HG02610 (cell line): ENCODE data around the gene COG5.
A peak's percentile ranks its signal among the peaks of the same experiment; 100 is the strongest.

Source experiments
- ATAC-seq: cut with Tn5 transposase; IDR thresholded peaks from one replicate; pipeline ENCODE4 v1.9.1; 2021; ENCODE audit warnings: mild to moderate bottlenecking, moderate library complexity; ENCODE audit not compliant: unreplicated experiment

COG5 gene

DNA sequence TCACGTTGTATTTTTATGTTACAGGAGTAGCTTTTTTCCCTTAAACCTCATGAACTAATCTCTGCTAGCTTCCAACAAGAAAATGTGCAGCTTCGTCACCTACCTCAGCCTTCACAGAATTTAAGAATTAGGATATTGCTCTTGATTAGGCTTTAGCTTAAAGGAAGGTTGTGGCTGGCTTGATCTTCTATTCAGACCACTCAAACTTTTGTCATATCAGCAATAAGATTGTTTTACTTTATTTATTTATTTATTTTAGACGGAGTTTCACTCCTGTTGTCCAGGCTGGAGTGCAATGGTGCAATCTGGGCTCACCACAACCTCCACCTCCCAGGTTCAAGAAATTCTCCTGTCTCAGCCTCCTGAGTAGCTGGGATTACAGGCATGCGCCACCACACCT lies 219.4 kb downstream of the COG5 start:
- no peak for ATAC-seq

DNA sequence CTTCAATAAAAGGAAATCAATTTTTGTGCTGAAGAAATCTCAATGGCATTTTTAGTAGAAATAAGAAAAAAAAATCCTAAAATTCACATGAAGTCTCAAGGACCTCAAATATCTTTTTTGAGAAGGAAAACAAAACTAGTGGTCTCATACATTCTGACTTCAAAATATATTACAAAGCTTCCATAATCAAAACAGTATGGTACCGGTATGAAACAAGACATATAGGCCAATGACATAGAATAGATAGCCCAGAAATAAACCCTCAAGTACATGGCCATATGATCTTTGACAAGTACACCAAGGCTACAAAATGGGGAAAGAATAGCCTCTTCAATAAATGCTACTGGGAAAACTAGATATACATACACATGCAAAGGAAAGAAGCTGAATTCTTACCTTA lies 225.6 kb downstream of the COG5 start:
- no peak for ATAC-seq

DNA sequence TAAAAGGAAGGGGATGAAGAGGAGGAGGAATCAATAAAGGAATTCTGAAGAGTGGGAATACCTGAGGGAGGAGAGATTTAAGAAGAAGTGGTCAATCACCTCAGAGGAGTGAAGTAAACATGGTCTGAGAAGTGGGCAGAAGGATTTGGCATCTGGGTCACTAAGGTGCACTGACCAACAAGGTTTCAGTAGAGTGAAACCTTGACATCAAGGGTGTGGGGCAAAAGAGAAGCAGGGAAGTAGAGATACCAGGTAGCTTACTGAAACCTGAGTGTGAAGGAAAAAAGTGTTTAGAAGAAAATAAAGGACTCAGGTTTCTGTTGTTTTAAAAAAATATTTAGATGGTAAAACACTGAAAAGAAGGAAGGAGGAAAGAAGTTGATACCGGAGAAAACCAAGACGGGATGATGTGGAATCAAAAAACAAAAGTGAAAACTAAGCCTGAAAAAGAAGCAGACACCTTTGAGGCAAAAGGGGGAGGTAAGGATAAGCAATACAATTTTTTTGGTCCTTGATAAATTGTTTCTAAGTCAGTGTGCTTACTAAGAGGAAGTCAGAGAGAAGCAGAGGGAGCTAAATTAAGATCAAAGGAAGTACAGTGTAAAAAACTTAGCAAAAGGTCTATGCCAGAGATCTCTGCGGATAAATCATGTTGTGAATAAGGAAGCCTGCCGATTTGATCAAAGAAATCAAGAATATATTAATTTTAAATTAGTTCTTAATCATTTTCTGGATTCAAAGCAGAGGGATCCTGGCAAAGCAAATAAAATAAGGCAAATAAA lies 231.0 kb downstream of the COG5 start:
- ATAC-seq, result peak; percentile 61

DNA sequence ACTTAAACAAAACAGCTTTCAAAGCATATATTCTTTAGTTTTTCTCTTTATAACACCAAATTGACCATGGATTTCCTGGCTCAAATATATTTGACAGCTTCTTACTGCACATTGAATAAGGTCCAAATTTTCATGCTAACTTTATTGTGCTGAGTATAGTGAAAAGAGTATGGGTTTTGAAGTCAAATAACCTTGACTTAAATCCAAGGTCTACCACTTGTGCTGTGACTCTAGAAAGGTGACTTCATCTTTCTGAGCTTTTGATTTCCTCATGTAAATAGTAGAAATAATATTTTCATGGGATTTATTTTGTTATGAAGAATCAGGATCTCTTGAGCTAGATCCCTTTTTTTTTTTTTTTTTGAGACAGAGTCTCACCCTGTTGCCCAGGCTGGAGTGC lies 233.2 kb downstream of the COG5 start:
- no peak for ATAC-seq

DNA sequence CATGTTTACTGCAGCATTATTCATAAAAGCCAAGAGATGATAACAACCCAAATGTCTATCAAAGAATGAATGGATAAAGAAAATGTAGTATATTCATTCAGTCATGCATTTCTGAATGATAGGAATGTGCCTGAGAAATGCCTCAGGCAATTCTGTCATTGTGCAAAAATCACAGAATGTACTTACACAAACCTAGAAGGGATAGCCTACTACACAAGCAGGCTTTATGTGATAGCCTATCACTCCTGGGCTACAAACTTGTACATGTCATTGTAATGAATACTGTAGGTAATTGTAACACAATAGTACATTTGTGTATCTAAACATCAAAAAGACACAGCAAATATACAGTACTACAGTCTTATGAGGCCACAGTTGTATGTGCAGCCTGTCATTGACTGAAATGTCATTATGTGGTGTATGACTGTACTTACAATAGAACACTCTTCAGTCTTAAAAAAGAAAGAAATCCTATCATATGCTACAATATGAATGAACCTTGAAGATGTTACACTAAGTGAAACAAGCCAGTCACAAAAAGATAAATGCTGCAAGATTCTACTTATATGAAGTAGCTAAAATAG lies 235.6 kb downstream of the COG5 start:
- no peak for ATAC-seq

DNA sequence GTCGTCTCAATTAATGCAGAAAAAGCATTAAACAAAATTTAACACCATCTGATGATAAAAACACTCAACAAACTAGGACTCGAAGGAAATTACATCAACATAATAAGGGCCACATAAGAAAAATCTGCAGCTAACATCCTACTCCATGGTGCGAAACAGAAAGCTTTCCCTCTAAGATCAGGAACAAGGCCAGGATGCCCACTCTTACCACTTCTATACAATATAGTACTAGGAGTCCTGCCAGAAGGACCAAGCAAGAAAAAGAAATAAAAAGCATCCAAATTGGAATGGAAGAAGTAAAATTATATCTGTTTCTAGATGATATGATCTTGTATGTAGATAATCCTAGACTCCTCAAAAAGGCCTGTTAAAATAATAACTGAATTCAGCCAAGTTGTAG lies 237.7 kb downstream of the COG5 start:
- ATAC-seq, result no peak

DNA sequence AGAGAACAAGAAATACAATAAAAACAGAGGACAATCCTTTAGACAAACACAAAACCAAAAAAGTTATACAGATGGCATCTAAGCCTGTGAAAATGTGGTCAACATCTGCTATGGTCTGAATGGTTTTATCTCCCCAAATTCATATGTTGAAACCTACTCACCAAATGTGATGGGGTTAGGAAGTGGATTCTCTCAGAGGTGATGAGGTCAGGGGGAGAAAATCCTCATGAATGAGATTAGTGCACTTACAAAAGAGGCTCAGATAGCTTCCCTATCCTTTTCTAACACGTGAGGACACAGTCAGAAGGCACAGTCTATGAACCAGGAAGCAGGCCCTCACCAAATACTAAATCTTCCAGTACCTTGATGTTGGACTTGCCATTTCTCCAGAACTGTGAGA lies 241.7 kb downstream of the COG5 start:
- no peak for ATAC-seq

DNA sequence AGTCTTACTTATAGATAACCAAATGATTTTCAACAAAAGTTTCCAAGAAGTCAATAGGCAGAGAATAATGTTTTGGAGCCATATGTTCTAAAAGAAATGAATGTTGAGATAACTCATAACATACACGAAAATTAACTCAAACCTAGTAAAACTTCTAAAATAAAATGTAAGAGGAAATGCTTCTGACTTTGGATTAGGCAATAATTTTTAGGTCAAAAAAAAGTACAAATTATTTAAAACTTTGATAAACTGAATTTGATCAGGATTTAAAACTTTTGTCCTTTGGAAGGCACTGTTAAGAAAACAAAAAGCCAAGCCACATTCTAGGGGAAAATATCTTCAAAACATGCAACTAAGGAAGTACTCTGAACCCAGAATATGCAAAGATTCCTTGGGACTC lies 242.1 kb downstream of the COG5 start:
- no peak for ATAC-seq

DNA sequence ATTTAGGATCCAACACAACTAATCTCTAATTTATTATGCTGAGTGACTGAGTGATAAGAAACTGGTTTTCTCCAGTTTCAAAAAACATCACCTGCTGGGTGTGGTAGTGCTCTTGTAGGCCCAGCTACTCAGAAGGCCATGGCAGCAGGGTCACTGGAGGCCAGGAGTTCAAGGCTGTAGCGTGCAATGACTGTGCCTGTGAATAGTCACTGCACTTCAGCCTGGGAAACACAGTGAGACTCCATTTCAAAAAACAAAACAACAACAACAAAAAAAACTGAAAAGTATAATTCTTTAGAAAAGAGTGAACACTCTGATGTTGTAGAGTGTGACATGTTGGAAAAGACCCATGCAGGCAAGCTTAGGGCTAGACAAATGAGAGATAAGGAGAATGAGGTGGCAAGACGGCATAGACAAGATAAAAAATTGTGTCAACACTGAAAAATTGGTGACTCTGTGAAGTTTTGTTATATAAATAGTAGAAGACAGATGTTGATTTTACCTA lies 243.9 kb downstream of the COG5 start:
- ATAC-seq, result no peak

DNA sequence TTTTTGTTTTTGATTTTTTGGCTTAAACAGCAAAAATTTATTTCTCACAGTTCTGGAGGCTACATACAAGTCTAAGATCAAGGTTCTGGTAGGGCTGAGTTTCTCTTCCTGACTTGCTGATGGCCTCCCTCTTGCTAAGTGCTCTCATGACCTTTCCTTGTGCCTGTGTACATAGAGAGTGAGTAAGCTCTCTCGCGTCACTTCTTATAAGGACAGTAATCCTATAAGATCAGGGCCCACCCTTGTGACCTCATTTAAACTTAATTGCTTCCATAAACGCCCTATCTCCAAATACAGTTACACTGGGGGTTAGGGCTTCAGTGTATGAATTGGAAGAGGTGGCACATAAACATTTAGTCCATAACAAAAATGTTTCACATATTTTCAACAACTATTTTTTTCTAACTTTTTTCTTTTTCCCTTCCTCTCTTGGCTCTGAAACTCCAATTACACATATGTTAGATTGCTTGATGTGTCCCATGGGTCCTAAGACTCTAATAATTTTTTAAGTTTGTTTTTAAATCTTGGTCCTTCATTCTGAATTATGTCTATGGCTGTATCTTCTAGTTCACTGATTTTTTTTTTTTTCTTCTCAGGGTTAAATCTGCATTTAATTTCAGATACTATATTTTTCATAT lies 245.1 kb downstream of the COG5 start:
- ATAC-seq, result no peak

DNA sequence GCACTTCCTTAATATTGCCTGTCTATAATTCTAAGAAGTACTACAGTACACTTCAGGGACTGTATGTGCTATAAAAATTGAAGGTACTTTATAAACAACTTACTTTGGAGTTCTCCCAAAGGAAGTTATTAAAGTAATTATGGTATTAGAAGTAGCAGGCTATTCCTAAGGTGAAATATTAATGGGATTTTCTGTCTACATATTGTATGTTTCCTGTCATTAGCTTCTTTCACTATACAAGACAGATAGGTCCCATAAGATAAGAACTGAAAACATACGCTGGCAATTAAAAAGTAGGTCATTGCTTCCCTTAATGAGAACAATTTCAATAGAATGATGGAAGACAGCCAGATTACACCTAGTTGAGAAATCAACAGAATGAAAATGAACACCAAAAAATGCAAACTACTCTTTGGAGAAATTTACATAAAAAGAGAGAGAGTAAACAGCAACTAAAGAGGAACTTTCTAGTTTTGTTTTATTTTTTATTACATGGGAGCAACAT lies 248.0 kb downstream of the COG5 start:
- no peak for ATAC-seq

DNA sequence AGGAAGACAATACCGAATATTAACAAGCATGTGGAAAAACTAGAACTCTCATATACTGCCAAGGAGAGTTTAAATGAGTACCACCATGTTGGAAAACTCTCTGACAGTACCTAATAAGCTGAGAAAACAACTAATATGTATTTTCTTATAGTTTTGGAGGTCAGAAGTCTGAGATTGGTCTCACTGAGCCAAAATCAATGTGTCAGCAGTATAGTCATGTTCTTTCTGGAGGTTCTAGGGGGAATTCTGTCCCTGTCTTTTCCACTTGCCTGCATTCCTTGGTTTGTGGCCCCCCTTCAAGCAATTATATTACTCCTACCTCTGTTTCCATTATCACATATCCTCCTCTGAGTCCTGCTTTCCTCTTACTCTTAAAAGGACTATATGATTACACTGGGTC lies 250.4 kb downstream of the COG5 start:
- no peak for ATAC-seq

DNA sequence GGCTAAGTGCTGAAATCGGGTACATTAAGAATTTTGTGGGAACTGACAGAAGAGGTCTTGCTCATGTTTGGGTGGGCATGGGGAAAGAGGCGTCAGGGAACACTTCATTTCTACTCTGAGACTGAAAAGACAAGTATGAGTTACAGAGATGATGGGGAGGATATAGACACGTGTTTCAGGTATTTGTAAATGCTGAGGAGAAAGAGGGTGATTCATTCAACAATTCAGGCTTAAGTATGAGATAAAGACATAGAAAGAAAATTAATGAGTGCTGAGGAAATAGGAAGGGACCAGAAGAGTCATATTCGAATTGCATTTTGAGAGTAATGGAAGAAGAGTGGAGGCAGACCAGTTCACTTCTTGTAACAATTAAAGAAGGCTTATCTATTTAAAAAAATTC lies 251.3 kb downstream of the COG5 start:
- ATAC-seq, result no peak

DNA sequence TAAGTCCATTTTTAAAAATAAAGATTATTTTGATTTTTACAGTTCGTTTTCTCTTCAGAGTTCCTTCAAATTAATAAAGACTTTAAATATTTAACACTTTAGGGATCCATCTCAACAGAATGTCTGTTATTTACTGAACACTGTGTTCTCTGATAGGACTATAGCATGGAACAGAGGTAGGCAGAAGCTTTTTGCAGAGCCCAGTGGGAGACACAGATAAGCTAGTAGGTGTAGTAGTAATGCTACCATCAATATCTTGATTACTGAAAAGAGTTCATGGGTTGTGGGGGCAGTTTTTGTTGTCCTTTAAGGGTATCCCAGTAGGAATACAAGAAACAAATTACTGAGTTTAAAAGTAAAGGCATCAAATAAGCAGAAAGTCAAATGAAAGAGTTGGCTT lies 254.4 kb downstream of the COG5 start:
- ATAC-seq, result no peak

DNA sequence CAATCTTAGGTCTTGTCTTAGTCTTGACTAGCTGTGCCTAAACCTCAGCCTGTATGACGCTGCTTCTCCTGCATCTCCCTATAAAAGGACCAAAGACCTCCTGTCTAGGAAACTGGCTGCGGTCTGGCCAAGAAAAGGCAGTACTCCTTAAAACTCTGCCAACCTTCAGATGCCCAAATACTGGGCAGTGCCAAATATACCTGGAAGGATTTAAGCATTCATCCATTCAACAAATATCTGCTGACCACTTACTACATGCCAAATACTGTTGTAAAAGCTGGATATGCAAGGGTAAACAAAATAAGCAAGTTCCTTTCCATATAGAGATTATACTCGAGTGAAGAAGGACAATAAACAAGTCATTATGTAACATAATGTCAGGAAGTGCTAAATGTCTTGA lies 259.1 kb downstream of the COG5 start:
- ATAC-seq, result no peak

DNA sequence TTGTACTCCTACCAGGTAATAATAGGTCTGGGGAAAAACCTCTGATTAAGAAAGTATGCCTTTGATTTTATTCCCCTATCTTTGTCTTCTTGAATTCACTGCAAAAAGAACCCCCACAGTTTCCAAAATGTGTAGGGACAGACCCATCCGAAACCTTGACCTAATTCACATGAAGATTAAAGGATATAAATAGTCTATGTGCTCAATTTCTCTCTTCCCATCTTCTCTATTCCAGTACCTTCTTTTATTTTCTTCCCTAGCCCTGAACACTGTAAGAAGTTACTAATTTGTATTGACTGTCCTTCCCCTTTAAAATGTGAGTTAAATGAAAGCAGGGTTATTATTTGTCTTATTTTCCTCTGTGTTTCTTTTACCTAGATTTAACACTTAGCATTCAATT lies 259.7 kb downstream of the COG5 start:
- no peak for ATAC-seq

DNA sequence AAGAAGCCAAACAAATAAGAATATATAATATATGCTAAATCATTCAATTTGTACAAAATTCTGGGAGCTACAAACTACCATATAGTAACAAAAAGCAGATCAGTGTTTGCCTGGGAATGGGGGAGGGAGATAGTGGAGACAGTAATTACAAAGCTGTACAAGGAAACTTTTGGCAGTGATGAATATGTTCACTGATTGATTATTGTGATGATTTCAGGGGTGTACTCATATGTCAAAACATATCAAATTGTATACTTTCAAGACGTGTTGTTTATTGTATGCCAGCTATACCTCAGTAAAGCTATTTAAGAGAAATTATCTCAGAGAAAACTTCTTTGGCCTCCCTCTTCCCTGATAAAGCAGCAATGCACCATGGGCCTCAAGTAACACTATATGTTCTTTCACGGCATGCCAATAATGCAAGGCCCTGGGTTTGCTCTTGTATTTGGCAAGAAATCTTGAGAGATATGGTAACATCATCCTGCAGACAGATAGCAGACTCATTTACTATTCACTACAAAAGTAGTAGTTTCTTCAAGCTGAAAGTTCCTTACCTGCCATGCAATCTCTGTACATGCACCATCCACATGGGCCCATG lies 261.4 kb downstream of the COG5 start:
- no peak for ATAC-seq

DNA sequence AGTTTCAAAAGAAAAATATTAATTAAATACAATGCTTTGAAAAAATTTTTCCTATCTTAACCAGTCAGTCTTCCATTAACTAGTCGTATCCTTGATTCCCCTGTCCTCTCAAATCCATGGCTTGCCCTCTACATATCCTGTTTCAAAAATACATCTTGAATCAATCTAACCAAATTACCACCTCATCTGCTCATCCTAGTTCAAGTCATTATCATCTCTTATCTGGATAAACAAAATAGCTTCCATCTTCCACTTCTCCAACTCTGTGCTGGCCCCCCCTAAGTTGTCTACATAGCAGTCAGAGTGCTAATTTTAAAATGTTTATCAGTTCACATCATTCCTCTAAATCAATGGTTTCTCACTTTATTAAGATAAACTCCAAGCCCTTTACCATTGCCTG lies 269.5 kb downstream of the COG5 start:
- no peak for ATAC-seq

DNA sequence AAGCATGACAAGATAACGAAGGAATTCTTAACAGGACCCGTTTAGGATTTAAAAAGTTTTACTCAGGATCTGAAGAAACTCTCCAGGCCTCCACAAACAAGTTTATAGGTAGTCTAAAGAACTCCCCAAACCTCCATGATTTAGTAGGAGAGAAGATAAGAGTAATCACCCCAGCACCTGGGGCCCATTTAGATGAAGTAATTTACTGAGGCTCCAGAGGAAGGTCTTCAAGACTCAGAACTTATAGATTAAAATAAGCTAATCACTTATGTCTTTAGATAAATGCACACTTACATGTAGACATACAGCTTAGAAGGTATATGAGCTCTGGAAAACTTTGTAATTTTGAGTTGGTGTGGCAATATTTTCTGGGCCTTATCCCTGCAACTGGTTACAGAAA lies 271.1 kb downstream of the COG5 start:
- no peak for ATAC-seq

DNA sequence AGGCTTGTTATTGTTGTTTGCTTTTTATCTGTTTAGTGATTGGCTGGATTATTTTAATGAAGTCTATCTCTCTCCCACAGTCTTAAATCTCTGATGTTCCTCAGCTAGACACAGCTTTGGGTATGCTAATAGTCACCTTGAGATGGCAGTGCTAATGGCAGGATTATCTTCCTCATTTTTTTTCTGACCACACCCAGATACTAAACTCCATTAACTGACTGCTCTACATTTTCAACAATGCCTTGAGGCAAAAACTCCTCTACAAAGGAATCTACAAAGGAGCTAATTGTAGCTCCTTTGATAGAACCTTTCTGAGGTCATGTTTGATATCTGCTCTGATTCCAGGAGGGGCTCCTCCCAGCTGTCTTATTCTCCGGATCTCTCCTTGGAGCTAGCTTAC lies 272.3 kb downstream of the COG5 start:
- ATAC-seq, result no peak

DNA sequence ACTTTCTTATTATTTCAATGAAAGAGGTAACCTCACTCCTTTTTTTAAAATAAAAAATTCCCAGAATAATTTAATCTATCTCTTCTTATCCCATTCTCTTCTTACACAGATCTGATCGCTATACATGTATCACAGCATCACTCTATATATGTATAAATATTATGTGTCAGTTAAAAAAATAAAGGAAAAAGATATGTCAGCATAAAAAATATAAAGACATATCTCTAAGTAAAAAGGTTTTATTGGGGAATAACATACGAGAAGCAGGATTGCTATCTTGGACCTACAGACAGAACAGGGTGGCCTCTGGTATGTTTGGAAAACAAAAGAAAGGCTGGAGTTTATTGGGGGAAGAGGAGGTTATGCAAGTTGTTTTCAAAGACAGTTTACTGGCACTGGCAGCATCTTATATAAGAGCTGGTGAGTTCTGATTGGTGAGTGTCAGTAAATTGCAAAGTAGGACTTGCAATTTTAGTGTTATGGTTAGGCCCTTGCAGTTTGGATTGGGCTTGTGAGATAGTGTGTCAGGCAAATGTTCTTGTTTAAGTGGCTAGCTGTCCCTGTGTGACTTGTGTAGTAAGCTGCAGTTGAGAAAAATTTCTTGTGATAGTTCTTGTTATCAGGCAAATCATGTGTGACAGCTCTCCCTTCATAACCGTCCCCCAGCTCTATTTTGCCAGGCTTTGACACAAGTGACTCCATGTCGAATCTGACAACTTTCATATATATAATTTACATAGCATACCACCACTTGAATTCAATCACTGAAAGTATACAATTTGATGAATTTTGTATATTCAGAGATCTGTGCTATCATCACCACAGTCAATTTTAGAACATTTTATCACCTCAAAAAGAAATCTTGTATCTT lies 276.7 kb downstream of the COG5 start:
- ATAC-seq, result no peak
